CD8-positive, alpha-beta memory T cell (primary cell): Measurements from ENCODE around the gene RASA4. TPM values are rescaled to one million over a fixed set of nuclear protein-coding genes. Genes with fewer than 3 reads are reported as not detected.
"Not testable (repeated sequence)": the region's sequence is repeated elsewhere in the genome, so short reads cannot be mapped to it uniquely, and the experiment has no call there.

Experiments used
- CTCF ChIA-PET: fragments of 350-600 bp; sonication (Branson Sonifier 250); formaldehyde crosslinking; loops from one replicate; lab custom pipeline; 2021; ENCODE audit warnings: antibody characterized with exemption; lab: Charles Lee
- POLR2A ChIA-PET: fragments of 350-600 bp; sonication (Branson Sonifier 250); formaldehyde crosslinking; loops from one replicate; lab custom pipeline; 2021; ENCODE audit warnings: antibody characterized with exemption; lab: Charles Lee
- DNase-seq, 5 donors: peaks; one replicate each; pipeline versions ENCODE4 v3.0.0 to v3.0.0-alpha.2; 2020 to 2022; ENCODE audit warnings: mixed read lengths in 1 of 5
- H3K27ac ChIP-seq: one replicate; pipeline ENCODE4 v1.7.0; 2013; ENCODE audit warnings: low read depth, mild to moderate bottlenecking, low read length, moderate library complexity
- H3K27me3 ChIP-seq: 2 replicates; pipeline ENCODE4 v1.7.0; 2013; ENCODE audit warnings: low read length, mild to moderate bottlenecking; ENCODE audit not compliant: insufficient read depth, poor library complexity, severe bottlenecking
- H3K36me3 ChIP-seq: 2 replicates; pipeline ENCODE4 v1.7.0; 2013; ENCODE audit warnings: mild to moderate bottlenecking, low read length, moderate library complexity; ENCODE audit not compliant: insufficient read depth
- H3K4me1 ChIP-seq: 2 replicates; pipeline ENCODE4 v1.7.0; 2013; ENCODE audit warnings: mild to moderate bottlenecking, low read length, moderate library complexity; ENCODE audit not compliant: insufficient read depth
- H3K4me3 ChIP-seq: 2 replicates; pipeline ENCODE4 v1.7.0; 2013; ENCODE audit warnings: mild to moderate bottlenecking, low read length
- H3K9me3 ChIP-seq: 2 replicates; pipeline ENCODE4 v1.7.0; 2013; ENCODE audit warnings: mild to moderate bottlenecking, low read length
- H3K27ac Mint-ChIP-seq, 8 donors: one replicate each; pipeline ENCODE4 v1.8.0; 2020 to 2021; ENCODE audit warnings: mixed read lengths in 8 of 8, mild to moderate bottlenecking in 6 of 8, inconsistent platforms in 3 of 8, moderate library complexity in 3 of 8
- H3K27me3 Mint-ChIP-seq, 2 donors: one replicate each; pipeline ENCODE4 v1.8.0; 2020 to 2021; ENCODE audit warnings: mixed read lengths in 2 of 2, mild to moderate bottlenecking in 1 of 2, moderate library complexity in 1 of 2
- H3K36me3 Mint-ChIP-seq, 3 donors: one replicate each; pipeline ENCODE4 v1.8.0; 2020 to 2021; ENCODE audit warnings: mixed read lengths in 3 of 3, inconsistent platforms in 1 of 3, mild to moderate bottlenecking in 1 of 3
- H3K4me1 Mint-ChIP-seq, 3 donors: one replicate each; pipeline ENCODE4 v1.8.0; 2020 to 2021; ENCODE audit warnings: mixed read lengths in 3 of 3, inconsistent platforms in 1 of 3, mild to moderate bottlenecking in 1 of 3
- H3K4me3 Mint-ChIP-seq, 7 donors: one replicate each; pipeline ENCODE4 v1.8.0; 2020 to 2021; ENCODE audit warnings: mixed read lengths in 7 of 7, mild to moderate bottlenecking in 6 of 7, moderate library complexity in 4 of 7, inconsistent platforms in 2 of 7
- H3K9me3 Mint-ChIP-seq, 5 donors: one replicate each; pipeline ENCODE4 v1.8.0; 2020 to 2022; ENCODE audit warnings: mixed read lengths in 5 of 5, mild to moderate bottlenecking in 3 of 5, moderate library complexity in 2 of 5, inconsistent platforms in 1 of 5
- polyA plus RNA-seq: library from polyadenylated mRNA; unstranded; fragments of 300-500 nt; fragmentation: Illumina TruSeq; gene quantifications from one replicate; pipeline ENCODE4 v1.2.3, GENCODE V29; 2021
- total RNA-seq, 2 experiments: library from RNA; stranded (reverse); gene quantifications; one replicate each; pipeline ENCODE4 v1.2.3, GENCODE V29; 2021

Gene RASA4
- total and polyA plus RNA-seq, 3 experiments from 2014 or later = 18.0 to 44.2 (median 42.6) TPM

- H3K9me3 ChIP-seq, CTCF ChIA-PET, H3K27me3 Mint-ChIP-seq, H3K4me3 Mint-ChIP-seq, H3K4me1 ChIP-seq, H3K27me3 ChIP-seq, DNase-seq, POLR2A ChIA-PET, H3K27ac Mint-ChIP-seq, H3K36me3 ChIP-seq, H3K4me1 Mint-ChIP-seq, H3K9me3 Mint-ChIP-seq, H3K36me3 Mint-ChIP-seq, H3K27ac ChIP-seq, H3K4me3 ChIP-seq: not testable (repeated sequence)
These were observed 17.7 kb upstream of the RASA4 start for GRCh38 chr7:102634299-102634698.

DNA sequence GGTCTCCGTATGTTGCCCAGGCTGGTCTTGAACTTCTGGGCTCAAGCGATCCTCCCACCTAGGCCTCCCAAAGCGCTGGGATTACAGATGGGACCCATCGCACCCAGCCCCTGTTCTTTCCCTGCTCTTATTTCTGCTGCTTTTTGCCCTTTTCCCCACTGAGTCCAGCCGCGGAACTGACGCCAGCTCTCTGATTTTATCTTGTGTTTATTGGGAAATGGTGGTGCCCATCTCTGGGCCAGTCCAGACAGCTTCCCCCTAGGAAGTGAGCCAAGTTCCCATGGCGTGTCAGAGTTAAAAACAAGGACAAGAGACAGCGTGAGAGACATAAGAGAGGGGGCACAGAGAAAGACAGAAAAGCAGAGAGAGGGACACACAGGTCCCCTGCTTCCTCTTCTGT lies 14.1 kb upstream of the RASA4 start:
- H3K9me3 ChIP-seq, H3K27me3 ChIP-seq, H3K36me3 ChIP-seq, CTCF ChIA-PET, H3K27ac ChIP-seq, H3K4me3 ChIP-seq, H3K4me1 ChIP-seq, H3K4me3 Mint-ChIP-seq, POLR2A ChIA-PET, H3K4me1 Mint-ChIP-seq, H3K27ac Mint-ChIP-seq, DNase-seq, H3K36me3 Mint-ChIP-seq, H3K9me3 Mint-ChIP-seq, H3K27me3 Mint-ChIP-seq: not testable (repeated sequence)

DNA sequence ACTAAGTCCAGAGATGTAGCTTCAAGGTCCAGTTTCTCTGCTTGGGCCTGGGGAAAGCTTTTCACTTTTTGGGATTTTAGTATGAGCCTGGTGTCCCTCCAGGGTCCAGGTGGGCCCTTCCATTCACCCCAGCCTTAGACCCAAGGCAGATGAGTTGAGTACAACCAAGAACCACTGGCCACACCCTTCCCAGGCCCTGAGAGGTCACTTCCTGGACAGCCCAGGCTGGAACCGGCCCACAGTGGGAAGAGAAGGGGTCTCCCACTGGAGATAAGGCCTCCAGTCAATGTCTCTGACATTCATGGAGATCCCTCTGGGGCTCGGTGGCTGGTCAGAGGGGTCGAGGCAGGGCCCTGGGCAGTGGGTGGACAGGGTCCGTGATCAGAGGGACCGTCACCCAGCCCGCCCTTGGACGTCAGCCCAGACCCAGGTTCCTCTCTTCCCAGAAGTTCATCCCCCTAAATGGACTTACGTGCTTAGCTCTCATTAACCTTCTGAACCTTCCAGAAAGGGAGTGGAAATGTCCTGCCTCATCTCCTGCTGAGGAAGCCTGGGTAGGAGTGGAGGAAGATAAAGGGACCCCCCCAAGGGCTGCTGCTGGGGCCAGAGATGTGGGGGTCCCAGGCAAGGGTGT lies 10.8 kb upstream of the RASA4 start:
- H3K9me3 Mint-ChIP-seq, H3K36me3 Mint-ChIP-seq, H3K4me3 Mint-ChIP-seq, POLR2A ChIA-PET, H3K27me3 Mint-ChIP-seq, DNase-seq, CTCF ChIA-PET, H3K4me3 ChIP-seq, H3K27ac ChIP-seq, H3K27ac Mint-ChIP-seq, H3K36me3 ChIP-seq, H3K4me1 Mint-ChIP-seq, H3K4me1 ChIP-seq, H3K27me3 ChIP-seq, H3K9me3 ChIP-seq: not testable (repeated sequence)

DNA sequence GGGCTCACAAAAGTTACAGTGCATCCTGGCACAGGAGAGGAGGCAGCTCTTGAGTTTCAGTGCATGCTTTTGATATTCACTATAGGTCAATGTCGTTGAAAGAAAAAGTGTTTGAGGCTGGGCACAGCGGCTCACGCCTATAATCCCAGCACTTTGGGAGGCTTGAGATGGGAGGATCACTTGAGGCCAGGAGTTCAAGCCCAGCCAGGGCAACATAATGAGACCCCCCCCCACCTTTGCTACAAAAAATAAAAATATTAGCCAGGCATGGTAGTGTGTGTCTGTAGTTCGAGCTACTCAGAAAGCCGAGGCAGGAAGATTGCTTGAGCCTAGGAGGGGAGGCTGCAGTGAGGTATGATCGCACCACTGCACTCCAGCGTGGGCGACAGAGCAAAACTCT lies 1.6 kb upstream of the RASA4 start:
- H3K9me3 Mint-ChIP-seq, CTCF ChIA-PET, H3K4me3 ChIP-seq, H3K27ac Mint-ChIP-seq, H3K4me3 Mint-ChIP-seq, H3K4me1 Mint-ChIP-seq, H3K4me1 ChIP-seq, H3K27ac ChIP-seq, H3K9me3 ChIP-seq, H3K27me3 Mint-ChIP-seq, POLR2A ChIA-PET, DNase-seq, H3K36me3 ChIP-seq, H3K27me3 ChIP-seq, H3K36me3 Mint-ChIP-seq: not testable (repeated sequence)

DNA sequence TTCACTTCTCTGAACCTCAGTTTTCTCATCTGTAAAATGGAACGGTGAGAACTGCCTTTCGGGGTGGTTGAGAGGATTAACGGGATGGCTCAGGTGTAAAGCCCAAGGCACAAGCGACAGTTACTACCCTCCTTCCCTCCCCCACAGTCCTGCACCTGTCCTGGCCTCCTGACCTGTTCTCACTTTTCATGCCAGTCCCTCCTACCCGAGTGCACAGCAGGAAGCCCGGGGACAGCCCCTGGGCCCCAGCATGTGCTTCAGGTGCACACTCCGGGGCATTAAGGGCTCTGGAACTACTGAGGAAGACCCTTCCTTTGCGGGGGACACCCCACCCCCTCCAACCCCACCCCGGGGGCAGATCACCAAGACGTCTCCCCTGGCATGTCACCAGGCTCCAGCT lies 626 bp downstream of the RASA4 start:
- H3K27me3 ChIP-seq, H3K27ac Mint-ChIP-seq, H3K36me3 ChIP-seq, H3K9me3 Mint-ChIP-seq, H3K27ac ChIP-seq, H3K4me3 Mint-ChIP-seq, H3K4me1 ChIP-seq, H3K36me3 Mint-ChIP-seq, H3K4me1 Mint-ChIP-seq, H3K9me3 ChIP-seq, CTCF ChIA-PET, H3K27me3 Mint-ChIP-seq, POLR2A ChIA-PET, DNase-seq, H3K4me3 ChIP-seq: not testable (repeated sequence)

DNA sequence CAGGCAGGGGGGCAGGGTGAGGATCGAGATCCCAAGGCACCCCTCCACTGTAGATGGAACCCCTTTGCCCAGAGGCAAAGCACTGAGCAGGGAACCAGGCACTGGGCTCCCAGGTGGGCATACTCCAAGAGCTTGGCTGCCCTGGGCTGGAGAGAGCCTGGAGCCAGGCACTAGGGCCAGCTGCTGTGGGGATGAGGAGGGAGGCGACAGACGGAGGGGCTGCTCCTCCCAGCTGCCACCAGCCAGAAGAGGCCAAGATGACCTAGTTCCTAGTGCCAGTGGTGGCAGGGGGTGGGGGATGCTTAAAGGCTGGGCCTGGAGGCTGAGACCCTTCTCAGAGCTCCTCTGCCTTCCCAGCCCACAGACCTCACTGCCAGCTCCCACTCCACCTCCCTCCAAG lies 1.7 kb downstream of the RASA4 start:
- H3K27me3 Mint-ChIP-seq = not testable (repeated sequence)

GRCh38 chr7:102614346-102614697 lies 2.2 kb downstream of the RASA4 start:
- H3K36me3 ChIP-seq, DNase-seq, H3K4me1 Mint-ChIP-seq, H3K4me1 ChIP-seq, H3K4me3 ChIP-seq, H3K27ac Mint-ChIP-seq, POLR2A ChIA-PET, H3K27ac ChIP-seq, H3K9me3 ChIP-seq, CTCF ChIA-PET, H3K27me3 ChIP-seq, H3K4me3 Mint-ChIP-seq, H3K36me3 Mint-ChIP-seq, H3K27me3 Mint-ChIP-seq, H3K9me3 Mint-ChIP-seq: not testable (repeated sequence)

More for the DNA sequence above, 1.7 kb downstream of the RASA4 start:
- H3K27ac Mint-ChIP-seq, H3K27me3 ChIP-seq, DNase-seq, H3K27ac ChIP-seq, H3K36me3 Mint-ChIP-seq, H3K9me3 ChIP-seq, POLR2A ChIA-PET, CTCF ChIA-PET, H3K4me3 Mint-ChIP-seq, H3K36me3 ChIP-seq, H3K4me1 Mint-ChIP-seq, H3K4me1 ChIP-seq, H3K9me3 Mint-ChIP-seq, H3K4me3 ChIP-seq: not testable (repeated sequence)

GRCh38 chr7:102613575-102614345 lies 2.8 kb downstream of the RASA4 start:
- H3K4me1 Mint-ChIP-seq, H3K27ac ChIP-seq, H3K4me3 Mint-ChIP-seq, POLR2A ChIA-PET, H3K27ac Mint-ChIP-seq, H3K36me3 ChIP-seq, DNase-seq, H3K36me3 Mint-ChIP-seq, H3K9me3 ChIP-seq, H3K4me3 ChIP-seq, H3K4me1 ChIP-seq, H3K9me3 Mint-ChIP-seq, H3K27me3 Mint-ChIP-seq, H3K27me3 ChIP-seq, CTCF ChIA-PET: not testable (repeated sequence)
